ENCODE data around the gene ZBTB20. TPM values are rescaled to one million over a fixed set of nuclear protein-coding genes. Genes with fewer than 3 reads are reported as not detected.
A peak's percentile ranks its signal among the peaks of the same experiment; 100 is the strongest.

The ZBTB20 gene
- total and polyA plus RNA-seq, 4 donors: 3.1 to 57.4 (median 29.3) TPM

DNA sequence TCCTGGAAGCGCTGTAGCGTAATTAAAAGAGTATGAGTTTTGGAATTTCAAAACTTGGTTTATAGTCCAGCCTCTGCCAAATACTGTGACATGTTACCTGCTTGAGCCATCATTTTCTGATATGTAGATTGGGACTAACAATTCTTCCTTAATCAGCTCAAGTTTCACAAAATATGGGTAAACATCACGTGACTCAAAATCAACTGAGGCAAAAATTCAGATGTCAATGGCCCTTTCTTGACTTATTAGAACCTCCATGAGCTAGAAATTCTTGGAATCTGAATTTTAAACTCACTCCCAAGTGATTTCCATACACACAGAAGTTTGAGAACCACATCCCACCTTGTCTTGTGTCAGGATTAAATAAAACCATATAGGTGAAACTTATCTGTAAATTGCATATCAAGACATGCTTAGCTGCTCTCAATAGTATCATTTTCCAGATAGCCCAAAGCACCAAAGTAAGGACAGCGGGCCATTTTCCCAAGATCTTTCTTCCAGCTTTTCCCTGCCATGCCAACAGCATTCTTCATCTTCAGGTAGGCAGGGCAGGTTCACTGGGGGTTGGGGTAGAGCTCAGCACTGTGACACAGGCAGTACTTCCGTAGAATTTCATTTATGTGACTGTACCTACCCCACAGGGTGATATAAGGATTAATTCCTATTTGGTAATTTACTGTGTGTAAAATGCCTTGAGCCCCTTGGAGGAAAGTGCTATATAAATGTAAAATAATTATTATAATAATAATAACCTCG lies 474.2 kb downstream of the ZBTB20 start:
- Histone ChIP-seq H3K9me3 (ENCODE audit: control insufficient read depth, insufficient read depth, low read length) (no peaks in the 10 kb centered on the region), H3K27me3 (ENCODE audit: control insufficient read depth, insufficient read depth, low read length) (no peaks in the 10 kb centered on the region), H3K4me1 (ENCODE audit: control insufficient read depth, insufficient read depth, low read length) (no peaks in the 10 kb centered on the region), H3K4me3 (ENCODE audit: low read depth, low read length) (no peak overlapping the region), H3K27ac (ENCODE audit: low read depth, low read length) (no peak overlapping the region), H3K36me3 (ENCODE audit: control insufficient read depth, insufficient read depth, low read length) (no peaks in the 10 kb centered on the region)
- 100% methylated on average over 1 of the region's 6 CpGs for WGBS (ENCODE audit: insufficient coverage)
- peak in 1 of 6 donors; percentile 27 for DNase-seq (ENCODE audit: low read depth in 4 of 6, low spot score in 6 of 6)

DNA sequence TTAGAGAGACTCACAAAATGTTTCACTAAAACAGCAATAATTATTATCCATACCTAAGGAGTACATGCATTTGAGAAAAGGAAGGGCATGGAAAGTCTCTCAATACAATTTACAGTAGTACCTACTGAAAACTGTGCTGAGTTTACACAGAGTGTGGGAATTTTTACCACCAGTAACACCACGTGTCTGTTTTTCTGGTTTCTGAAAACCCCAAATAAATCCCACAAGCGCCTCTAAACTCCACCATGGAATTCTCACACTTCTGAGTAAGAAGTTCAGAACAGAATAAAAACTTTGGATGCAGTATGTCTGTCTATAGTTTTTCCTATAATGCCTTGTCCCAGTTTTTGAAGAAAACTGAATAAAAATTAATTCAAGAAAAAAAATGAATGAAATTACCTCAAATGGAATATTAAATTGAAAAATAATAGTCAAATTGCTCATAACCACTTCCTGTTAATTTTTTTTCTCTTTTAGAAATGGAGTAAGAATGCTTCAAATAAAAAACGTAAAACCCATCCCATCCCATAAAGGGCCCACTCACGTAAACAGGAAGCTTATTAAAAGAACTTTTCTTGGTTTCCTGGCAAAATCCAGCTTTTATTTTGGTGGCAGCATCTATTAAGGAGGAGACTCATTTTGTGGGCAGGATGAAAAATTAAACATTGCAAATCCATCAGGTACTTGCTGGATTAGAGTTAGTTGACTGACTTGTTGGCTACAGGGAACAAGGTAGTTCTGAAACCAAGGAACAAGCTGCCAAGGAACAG lies 475.2 kb downstream of the ZBTB20 start:
- Histone ChIP-seq H3K36me3 (ENCODE audit: control insufficient read depth, insufficient read depth, low read length) (no peaks in the 10 kb centered on the region), H3K4me3 (ENCODE audit: low read depth, low read length) (no peak overlapping the region), H3K4me1 (ENCODE audit: control insufficient read depth, insufficient read depth, low read length) (no peaks in the 10 kb centered on the region), H3K9me3 (ENCODE audit: control insufficient read depth, insufficient read depth, low read length) (no peaks in the 10 kb centered on the region), H3K27ac (ENCODE audit: low read depth, low read length) (no peak overlapping the region), H3K27me3 (ENCODE audit: control insufficient read depth, insufficient read depth, low read length) (no peaks in the 10 kb centered on the region)
- DNase-seq (ENCODE audit: low read depth in 4 of 6, low spot score in 6 of 6): no peak
- WGBS (ENCODE audit: insufficient coverage): no CpG with 5 or more reads among the region's 4 CpGs

DNA sequence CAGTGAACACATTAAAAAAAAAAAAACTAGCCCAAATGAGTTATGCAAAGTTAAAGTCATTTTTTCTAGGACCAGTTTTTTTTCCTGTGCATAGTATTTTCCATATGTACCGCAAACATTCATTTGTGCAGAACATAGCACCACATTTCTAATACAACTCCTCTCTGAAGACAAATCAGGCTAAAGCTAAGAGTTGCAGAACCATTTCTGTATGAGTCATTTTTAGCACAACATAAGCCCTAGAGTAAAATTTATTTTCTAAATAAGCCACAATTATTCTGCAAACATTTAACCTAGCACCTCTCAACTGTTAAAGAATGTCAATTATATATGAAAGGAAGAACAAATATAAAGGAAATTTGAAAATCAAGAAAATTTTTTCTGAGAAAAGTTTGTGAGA lies 477.5 kb downstream of the ZBTB20 start:
- Histone ChIP-seq H3K27me3 (ENCODE audit: control insufficient read depth, insufficient read depth, low read length) (no peaks in the 10 kb centered on the region), H3K27ac (ENCODE audit: low read depth, low read length) (no peak overlapping the region), H3K4me1 (ENCODE audit: control insufficient read depth, insufficient read depth, low read length) (no peaks in the 10 kb centered on the region), H3K36me3 (ENCODE audit: control insufficient read depth, insufficient read depth, low read length) (no peaks in the 10 kb centered on the region), H3K9me3 (ENCODE audit: control insufficient read depth, insufficient read depth, low read length) (no peaks in the 10 kb centered on the region), H3K4me3 (ENCODE audit: low read depth, low read length) (no peak overlapping the region)
- 100% methylated on average over 1 of the region's 1 CpG for WGBS (ENCODE audit: insufficient coverage)
- no peak for DNase-seq (ENCODE audit: low read depth in 4 of 6, low spot score in 6 of 6)

DNA sequence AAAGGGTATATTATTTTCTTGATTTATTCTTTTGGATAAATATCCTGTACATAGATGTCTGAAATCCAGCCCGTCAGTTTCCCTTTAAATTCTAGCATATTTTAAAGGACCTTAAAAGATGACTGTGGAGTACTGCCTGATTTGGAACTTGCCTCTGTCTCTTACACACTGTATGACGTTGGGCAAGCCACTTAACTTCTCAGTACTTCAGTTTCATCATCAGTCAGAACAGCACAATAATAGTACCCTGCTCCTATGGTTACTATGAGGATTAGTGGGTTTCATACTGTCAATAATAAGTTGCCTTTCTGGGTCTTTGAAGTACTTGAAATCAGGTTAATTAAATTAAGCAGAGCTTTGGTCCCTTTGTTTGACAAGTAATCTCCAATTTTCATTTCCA lies 479.0 kb downstream of the ZBTB20 start:
- no peak overlapping the region for H3K4me3 ChIP-seq (ENCODE audit: low read depth, low read length)
- no peaks in the 10 kb centered on the region for H3K27me3 ChIP-seq (ENCODE audit: control insufficient read depth, insufficient read depth, low read length)
- no peaks in the 10 kb centered on the region for H3K9me3 ChIP-seq (ENCODE audit: control insufficient read depth, insufficient read depth, low read length)
- DNase-seq (ENCODE audit: low read depth in 4 of 6, low spot score in 6 of 6): no peak
- H3K27ac ChIP-seq (ENCODE audit: low read depth, low read length): no peak overlapping the region
- no CpG with 5 or more reads among the region's 2 CpGs for WGBS (ENCODE audit: insufficient coverage)
- H3K36me3 ChIP-seq (ENCODE audit: control insufficient read depth, insufficient read depth, low read length): no peaks in the 10 kb centered on the region
- no peaks in the 10 kb centered on the region for H3K4me1 ChIP-seq (ENCODE audit: control insufficient read depth, insufficient read depth, low read length)

DNA sequence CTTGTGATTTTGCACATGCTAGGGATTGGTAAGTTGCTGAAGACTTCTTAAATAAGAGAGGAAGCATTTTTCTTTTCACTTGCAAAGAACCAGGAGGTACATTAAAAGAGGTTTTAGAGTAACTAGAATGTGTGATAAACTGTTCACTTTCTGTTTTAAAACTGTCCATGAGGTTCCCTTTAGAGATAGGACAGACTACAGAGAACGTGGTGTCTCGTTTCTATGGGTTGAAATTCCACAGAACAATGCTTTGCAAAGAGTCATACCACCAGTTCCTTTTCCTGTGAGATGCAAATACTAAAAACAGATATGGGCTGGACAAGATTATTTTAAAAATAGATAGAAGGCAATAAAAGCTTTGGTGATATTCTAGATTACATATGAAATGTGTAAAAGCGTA lies 480.5 kb downstream of the ZBTB20 start:
- Histone ChIP-seq H3K4me1 (ENCODE audit: control insufficient read depth, insufficient read depth, low read length) (no peaks in the 10 kb centered on the region), H3K27ac (ENCODE audit: low read depth, low read length) (no peak overlapping the region), H3K36me3 (ENCODE audit: control insufficient read depth, insufficient read depth, low read length) (no peaks in the 10 kb centered on the region), H3K9me3 (ENCODE audit: control insufficient read depth, insufficient read depth, low read length) (no peaks in the 10 kb centered on the region), H3K27me3 (ENCODE audit: control insufficient read depth, insufficient read depth, low read length) (no peaks in the 10 kb centered on the region), H3K4me3 (ENCODE audit: low read depth, low read length) (no peak overlapping the region)
- WGBS (ENCODE audit: insufficient coverage): 83% methylated on average over 2 of the region's 3 CpGs
- DNase-seq (ENCODE audit: low read depth in 4 of 6, low spot score in 6 of 6): no peak

DNA sequence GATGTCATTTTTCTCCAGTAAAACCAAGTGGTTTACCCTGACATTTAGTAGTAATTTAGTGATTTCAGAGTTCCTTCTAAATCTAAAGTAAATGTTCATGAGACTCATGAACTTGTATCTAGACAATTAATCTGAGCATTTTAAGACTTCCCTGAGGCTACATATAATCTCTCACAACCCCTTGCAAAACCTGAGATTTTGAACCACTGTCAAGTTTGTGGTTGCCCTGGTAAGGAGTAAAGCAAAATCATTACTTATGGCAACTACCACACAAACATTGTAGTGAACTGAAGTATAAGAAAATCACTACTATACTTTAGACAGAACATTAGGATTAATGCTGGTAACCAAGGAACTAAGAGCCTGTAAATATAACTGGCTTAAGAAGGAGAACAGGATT lies 483.1 kb downstream of the ZBTB20 start:
- no peak for DNase-seq (ENCODE audit: low read depth in 4 of 6, low spot score in 6 of 6)
- Histone ChIP-seq H3K4me1 (ENCODE audit: control insufficient read depth, insufficient read depth, low read length) (peaks cover 3% of the 10 kb centered on the region), H3K36me3 (ENCODE audit: control insufficient read depth, insufficient read depth, low read length) (no peaks in the 10 kb centered on the region), H3K27me3 (ENCODE audit: control insufficient read depth, insufficient read depth, low read length) (no peaks in the 10 kb centered on the region), H3K27ac (ENCODE audit: low read depth, low read length) (no peak overlapping the region), H3K9me3 (ENCODE audit: control insufficient read depth, insufficient read depth, low read length) (no peaks in the 10 kb centered on the region), H3K4me3 (ENCODE audit: low read depth, low read length) (no peak overlapping the region)

DNA sequence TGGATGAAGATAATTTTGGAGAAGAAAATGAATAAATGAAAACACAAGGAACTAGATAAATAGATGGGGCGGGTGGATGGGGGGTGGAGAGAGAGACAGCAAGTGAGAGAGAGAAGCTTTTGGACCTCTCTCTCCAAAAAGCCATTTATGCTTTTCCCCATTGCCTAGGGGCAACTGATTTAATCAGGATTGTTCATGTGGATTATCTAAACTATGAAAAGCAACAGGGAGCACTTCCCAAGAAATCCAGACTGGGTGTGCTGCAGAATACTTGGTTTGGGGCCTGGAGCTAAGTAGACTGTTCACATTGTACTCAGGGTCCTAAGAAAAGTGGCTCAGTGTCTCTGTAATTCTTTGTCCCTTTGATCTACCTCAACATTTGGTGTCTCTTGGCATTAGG lies 486.3 kb downstream of the ZBTB20 start:
- Histone ChIP-seq H3K4me3 (ENCODE audit: low read depth, low read length) (no peak overlapping the region), H3K36me3 (ENCODE audit: control insufficient read depth, insufficient read depth, low read length) (no peaks in the 10 kb centered on the region), H3K9me3 (ENCODE audit: control insufficient read depth, insufficient read depth, low read length) (no peaks in the 10 kb centered on the region), H3K4me1 (ENCODE audit: control insufficient read depth, insufficient read depth, low read length) (peaks cover 3% of the 10 kb centered on the region), H3K27ac (ENCODE audit: low read depth, low read length) (peak overlapping the region; percentile 45), H3K27me3 (ENCODE audit: control insufficient read depth, insufficient read depth, low read length) (no peaks in the 10 kb centered on the region)
- WGBS (ENCODE audit: insufficient coverage): no CpG with 5 or more reads among the region's 1 CpG
- peak in 1 of 6 donors; percentile 40 for DNase-seq (ENCODE audit: low read depth in 4 of 6, low spot score in 6 of 6)

DNA sequence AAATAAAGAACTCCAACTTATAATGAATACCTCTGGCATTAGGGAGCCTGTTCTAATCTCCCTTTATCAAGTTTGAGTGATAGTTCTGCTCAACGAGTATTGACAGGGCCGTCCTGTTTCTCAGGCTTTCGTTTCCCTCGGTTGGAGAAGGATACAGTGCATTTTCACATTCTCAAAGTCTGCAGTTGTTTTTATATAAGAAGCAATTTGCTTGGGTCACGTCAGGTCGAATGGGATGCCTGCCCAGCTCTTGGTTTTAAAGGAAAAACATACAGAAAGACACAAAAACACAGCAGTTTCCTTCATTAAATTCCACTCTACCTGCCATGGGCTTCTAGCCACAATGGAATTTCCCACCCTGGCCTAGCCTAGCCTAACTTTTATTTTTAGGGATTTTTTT lies 487.0 kb downstream of the ZBTB20 start:
- 20% methylated on average over 2 of the region's 6 CpGs for WGBS (ENCODE audit: insufficient coverage)

DNA sequence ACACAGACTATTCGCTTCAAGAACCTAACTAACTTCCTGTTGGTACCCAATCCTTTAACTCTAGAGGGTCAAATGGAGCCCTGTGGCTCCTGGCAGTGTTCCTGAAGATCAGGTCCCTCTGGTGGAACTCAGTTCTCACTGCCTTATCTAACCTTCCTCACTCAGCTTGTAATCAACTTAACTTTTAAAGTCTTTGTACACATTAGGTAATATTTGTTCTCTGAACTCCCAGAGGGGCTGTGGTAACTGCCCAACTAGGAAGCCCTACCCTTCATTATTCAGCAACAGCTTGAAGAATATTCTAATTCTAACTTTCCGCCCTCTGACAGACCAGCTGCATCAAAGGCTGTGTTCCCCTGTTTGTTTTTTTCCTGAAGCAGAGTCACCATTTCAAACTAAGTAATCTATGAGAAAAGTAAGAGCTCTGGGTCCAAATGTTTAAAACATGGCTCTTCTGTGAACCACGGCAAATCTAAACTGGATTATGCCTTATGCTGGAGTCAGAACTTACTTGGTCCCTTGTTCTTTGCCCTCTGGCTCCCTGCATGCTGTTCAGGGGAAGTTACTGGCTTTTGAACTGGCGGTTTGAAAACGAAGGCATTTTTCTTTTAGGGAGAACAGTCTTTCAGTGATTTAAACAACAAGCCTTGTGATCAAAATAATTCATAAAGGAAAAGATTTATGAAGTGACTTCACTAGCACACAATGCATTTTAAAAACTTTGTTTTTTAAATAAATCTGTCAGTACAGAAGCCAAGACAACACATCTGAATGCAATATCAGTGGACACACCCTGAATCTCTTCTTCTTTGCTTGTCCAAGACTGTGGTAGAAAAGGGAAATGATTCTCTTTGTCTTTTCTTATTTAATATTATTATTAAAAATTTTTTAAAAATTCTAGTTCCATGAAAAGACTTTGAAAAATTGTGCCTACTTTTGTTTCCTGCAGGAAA lies 487.7 kb downstream of the ZBTB20 start:
- no peaks in the 10 kb centered on the region for H3K9me3 ChIP-seq (ENCODE audit: control insufficient read depth, insufficient read depth, low read length)
- peak overlapping the region; percentile 58 for H3K27ac ChIP-seq (ENCODE audit: low read depth, low read length)
- 50% methylated on average over 2 of the region's 5 CpGs for WGBS (ENCODE audit: insufficient coverage)

More for the DNA sequence above, 487.0 kb downstream of the ZBTB20 start:
- Histone ChIP-seq H3K4me3 (ENCODE audit: low read depth, low read length) (no peak overlapping the region), H3K27ac (ENCODE audit: low read depth, low read length) (peak overlapping the region; percentile 45), H3K27me3 (ENCODE audit: control insufficient read depth, insufficient read depth, low read length) (no peaks in the 10 kb centered on the region), H3K4me1 (ENCODE audit: control insufficient read depth, insufficient read depth, low read length) (peaks cover 3% of the 10 kb centered on the region), H3K9me3 (ENCODE audit: control insufficient read depth, insufficient read depth, low read length) (no peaks in the 10 kb centered on the region), H3K36me3 (ENCODE audit: control insufficient read depth, insufficient read depth, low read length) (no peaks in the 10 kb centered on the region)
- DNase-seq (ENCODE audit: low read depth in 4 of 6, low spot score in 6 of 6): peak in 4 of 6 donors; percentile 5 to 83 (median 44)

More for the DNA sequence above, 487.7 kb downstream of the ZBTB20 start:
- H3K4me1 ChIP-seq (ENCODE audit: control insufficient read depth, insufficient read depth, low read length): peaks cover 3% of the 10 kb centered on the region
- DNase-seq (ENCODE audit: low read depth in 4 of 6, low spot score in 6 of 6): no peak
- no peak overlapping the region for H3K4me3 ChIP-seq (ENCODE audit: low read depth, low read length)
- H3K27me3 ChIP-seq (ENCODE audit: control insufficient read depth, insufficient read depth, low read length): no peaks in the 10 kb centered on the region
- no peaks in the 10 kb centered on the region for H3K36me3 ChIP-seq (ENCODE audit: control insufficient read depth, insufficient read depth, low read length)

All from spinal cord (tissue), 10 donors.